H9 (cell line): ENCODE measurements around the gene LNX2. TPM values are rescaled to one million over a fixed set of nuclear protein-coding genes. Genes with fewer than 3 reads are reported as not detected.

Source experiments
- DNase-seq: peaks from one replicate; pipeline ENCODE4 v3.0.0-alpha.2; 2017
- H2AFZ ChIP-seq: one replicate; pipeline ENCODE4 v1.6.1; 2013; ENCODE audit warnings: mild to moderate bottlenecking, low read length, control low read depth, moderate library complexity
- H2AK5ac ChIP-seq: 2 replicates; pipeline ENCODE4 v1.6.1; 2013; ENCODE audit warnings: low read length, control low read depth, mixed read lengths; ENCODE audit not compliant: insufficient read length
- H2BK120ac ChIP-seq: one replicate; pipeline ENCODE4 v1.6.1; 2013; ENCODE audit warnings: low read depth, mild to moderate bottlenecking, low read length, control low read depth, inconsistent platforms; ENCODE audit not compliant: poor library complexity, severe bottlenecking
- H2BK12ac ChIP-seq: 2 replicates; pipeline ENCODE4 v1.6.1; 2013; ENCODE audit warnings: low read length, control low read depth, mixed read lengths, low read depth; ENCODE audit not compliant: insufficient read length
- H2BK15ac ChIP-seq: 2 replicates; pipeline ENCODE4 v1.6.1; 2013; ENCODE audit warnings: low read depth, low read length, control low read depth
- H2BK20ac ChIP-seq: one replicate; pipeline ENCODE4 v1.6.1; 2013; ENCODE audit warnings: low read depth, mild to moderate bottlenecking, low read length, control low read depth, inconsistent platforms; ENCODE audit not compliant: poor library complexity, severe bottlenecking
- H2BK5ac ChIP-seq: 2 replicates; pipeline ENCODE4 v1.6.1; 2013; ENCODE audit warnings: low read length, control low read depth, mixed read lengths; ENCODE audit not compliant: insufficient read length
- H3K14ac ChIP-seq: 2 replicates; pipeline ENCODE4 v1.6.1; 2013; ENCODE audit warnings: low read length, control low read depth; ENCODE audit not compliant: insufficient read depth
- H3K18ac ChIP-seq: 2 replicates; pipeline ENCODE4 v1.6.1; 2013; ENCODE audit warnings: low read depth, mild to moderate bottlenecking, mixed read lengths, low read length, control low read depth; ENCODE audit not compliant: insufficient read length
- H3K23ac ChIP-seq: 2 replicates; pipeline ENCODE4 v1.6.1; 2013; ENCODE audit warnings: low read length, control low read depth, mixed read lengths, low read depth; ENCODE audit not compliant: insufficient read length
- H3K23me2 ChIP-seq: 2 replicates; pipeline ENCODE4 v1.6.1; 2013; ENCODE audit warnings: low read depth, mild to moderate bottlenecking, mixed read lengths, low read length, control low read depth; ENCODE audit not compliant: insufficient read length, poor library complexity, severe bottlenecking
- H3K27ac ChIP-seq: 2 replicates; pipeline ENCODE4 v1.5.1; 2013; ENCODE audit warnings: low read length, control low read depth, mixed read lengths, low read depth; ENCODE audit not compliant: insufficient read length
- H3K27me3 ChIP-seq: 2 replicates; pipeline ENCODE4 v1.6.1; 2013; ENCODE audit warnings: low read length, control low read depth, inconsistent platforms; ENCODE audit not compliant: insufficient read depth
- H3K4ac ChIP-seq: 2 replicates; pipeline ENCODE4 v1.6.1; 2013; ENCODE audit warnings: low read depth, mild to moderate bottlenecking, control low read depth, inconsistent platforms, low read length, moderate library complexity
- H3K4me1 ChIP-seq: 2 replicates; pipeline ENCODE4 v1.6.1; 2013; ENCODE audit warnings: low read length, control low read depth, inconsistent platforms; ENCODE audit not compliant: insufficient read depth
- H3K4me2 ChIP-seq: 2 replicates; pipeline ENCODE4 v1.6.1; 2013; ENCODE audit warnings: low read length, control low read depth, mixed read lengths; ENCODE audit not compliant: insufficient read length, insufficient read depth
- H3K56ac ChIP-seq: 2 replicates; pipeline ENCODE4 v1.6.1; 2013; ENCODE audit warnings: low read depth, mild to moderate bottlenecking, mixed read lengths, low read length, control low read depth; ENCODE audit not compliant: insufficient read length
- H3K79me1 ChIP-seq: 2 replicates; pipeline ENCODE4 v1.6.1; 2013; ENCODE audit warnings: low read depth, mild to moderate bottlenecking, moderate library complexity, low read length, control low read depth, inconsistent platforms; ENCODE audit not compliant: insufficient read depth, poor library complexity, severe bottlenecking
- H3K79me2 ChIP-seq: 2 replicates; pipeline ENCODE4 v1.6.1; 2013; ENCODE audit warnings: low read length, control low read depth, inconsistent platforms; ENCODE audit not compliant: insufficient read depth
- H3K9ac ChIP-seq: 2 replicates; pipeline ENCODE4 v1.6.1; 2013; ENCODE audit warnings: low read length, control low read depth, mixed read lengths; ENCODE audit not compliant: insufficient read length; ENCODE audit errors: extremely low read depth
- H3K9me3 ChIP-seq: one replicate; pipeline ENCODE4 v1.6.1; 2013; ENCODE audit warnings: low read depth, low read length, inconsistent platforms; ENCODE audit not compliant: control insufficient read depth
- H3T11ph ChIP-seq: one replicate; pipeline ENCODE4 v1.6.1; 2013; ENCODE audit warnings: mild to moderate bottlenecking, low read length, control low read depth, inconsistent platforms
- H4K20me1 ChIP-seq: one replicate; pipeline ENCODE4 v1.6.1; 2013; ENCODE audit not compliant: control insufficient read depth, insufficient read length, insufficient read depth
- H4K5ac ChIP-seq: 2 replicates; pipeline ENCODE4 v1.6.1; 2013; ENCODE audit warnings: low read depth, mild to moderate bottlenecking, mixed read lengths, low read length, control low read depth; ENCODE audit not compliant: insufficient read length
- H4K8ac ChIP-seq: replicated peaks from 2 replicates; pipeline ENCODE4 v1.6.1; 2013; ENCODE audit warnings: low read length, control low read depth, mixed read lengths, low read depth; ENCODE audit not compliant: insufficient read length
- H4K91ac ChIP-seq: 2 replicates; pipeline ENCODE4 v1.6.1; 2013; ENCODE audit warnings: low read depth, mild to moderate bottlenecking, moderate library complexity, mixed read lengths, low read length, control low read depth; ENCODE audit not compliant: insufficient read length
- H3K27ac Mint-ChIP-seq, 3 experiments: 2 replicates in 2 of 3; 3 replicates in 1 of 3; pipeline ENCODE4 v1.8.0; 2020 to 2021; ENCODE audit warnings: mixed read lengths in 3 of 3, mild to moderate bottlenecking in 1 of 3, moderate library complexity in 1 of 3
- H3K27me3 Mint-ChIP-seq: 2 replicates; pipeline ENCODE4 v1.8.0; 2021; ENCODE audit warnings: low read depth, mild to moderate bottlenecking, moderate library complexity, mixed read lengths
- H3K36me3 Mint-ChIP-seq, 3 experiments: 2 replicates in 2 of 3; 3 replicates in 1 of 3; pipeline ENCODE4 v1.8.0; 2020 to 2021; ENCODE audit warnings: low read depth in 3 of 3, mixed read lengths in 3 of 3; ENCODE audit not compliant: insufficient read depth in 1 of 3
- H3K4me1 Mint-ChIP-seq, 2 experiments: 2 replicates each; pipeline ENCODE4 v1.8.0; 2020; ENCODE audit warnings: mixed read lengths in 2 of 2
- H3K4me3 Mint-ChIP-seq, 2 experiments: 2 replicates in 1 of 2; 3 replicates in 1 of 2; pipeline ENCODE4 v1.8.0; 2020 to 2021; ENCODE audit warnings: mild to moderate bottlenecking in 2 of 2, mixed read lengths in 2 of 2, moderate library complexity in 1 of 2
- H3K9me3 Mint-ChIP-seq, 2 experiments: 2 replicates in 1 of 2; 3 replicates in 1 of 2; pipeline ENCODE4 v1.8.0; 2020; ENCODE audit warnings: mild to moderate bottlenecking in 2 of 2, mixed read lengths in 2 of 2, moderate library complexity in 1 of 2
- CTCF ChIP-seq: fragments of 200-600 bp; sonication (generic); conservative IDR thresholded peaks from 3 replicates; pipeline ENCODE4 v1.8.0; 2021; ENCODE audit warnings: antibody characterized with exemption, mild to moderate bottlenecking
- WGBS: extraction: QIAGEN DNeasy Blood & Tissue Kit; methylation state at CpG from one replicate; pipeline ENCODE4 v1.1.7; 2013; ENCODE audit warnings: missing lambda C conversion rate, low lambda C conversion rate, mixed read lengths; ENCODE audit not compliant: insufficient read length; ENCODE audit errors: extremely low coverage; 5-methylcytosine and 5-hydroxymethylcytosine counted together
- total RNA-seq: library from RNA; stranded (reverse); gene quantifications from 2 replicates; pipeline ENCODE4 v1.2.1, GENCODE V29; 2021

LNX2 gene
- total RNA-seq, 1 experiment from 2014 or later, result 12.4 TPM

GRCh38 chr13:27659145-27659865, 39.0 kb upstream of the LNX2 start:
- Histone ChIP-seq H3K79me1 (no peaks in the 10 kb centered on the region), H3K27me3 (no peaks in the 10 kb centered on the region), H4K5ac (no peak overlapping the region), H2AFZ (no peak overlapping the region), H2BK15ac (no peak overlapping the region), H3K23me2 (no peaks in the 10 kb centered on the region), H3K4me2 (no peak overlapping the region), H3K14ac (no peak overlapping the region), H3K4ac (no peak overlapping the region), H3K79me2 (no peaks in the 10 kb centered on the region), H2BK12ac (no peak overlapping the region), H4K8ac (no peak overlapping the region), H3K9ac (no peak overlapping the region), H3K27ac (no peak overlapping the region), H3K56ac (no peak overlapping the region), H2BK5ac (no peak overlapping the region), H2BK20ac (no peak overlapping the region), H3K9me3 (no peaks in the 10 kb centered on the region), H3K23ac (no peak overlapping the region), H3K4me1 (no peaks in the 10 kb centered on the region), H3K18ac (no peak overlapping the region), H2BK120ac (no peak overlapping the region), H4K91ac (no peak overlapping the region), H2AK5ac (no peak overlapping the region), H4K20me1 (no peaks in the 10 kb centered on the region), H3T11ph (no peak overlapping the region)
- Mint-ChIP-seq H3K4me3 (no peak overlapping the region), H3K36me3 (no peaks in the 10 kb centered on the region; a peak in 2 of 7 replicates), H3K27ac (no peak overlapping the region), H3K9me3 (no peaks in the 10 kb centered on the region), H3K4me1 (peaks cover 9 to 18% of the 10 kb centered on the region in 2 experiments; a peak in 3 of 4 replicates), H3K27me3 (no peaks in the 10 kb centered on the region)
- DNase-seq, result no peak
- no peak for TF ChIP-seq CTCF
- no CpG with 5 or more reads among the region's 7 CpGs for WGBS
